Gastrocnemius medialis (tissue), 4 donors: Measurements from ENCODE around the gene NCOA3. TPM values are rescaled to one million over a fixed set of nuclear protein-coding genes. Genes with fewer than 3 reads are reported as not detected.

Experiments used
- ATAC-seq, 2 donors: fragments of 150-250 bp; one replicate each; pipeline ENCODE4 v1.9.1; 2016
- DNase-seq, 2 donors: peaks; one replicate each; pipeline ENCODE4 v3.0.0-alpha.2; 2019
- H3K27ac ChIP-seq, 4 donors: fragments of 200-600 bp; sonication (generic); 1 replicate in 1 of 4; 2 replicates in 3 of 4; pipeline ENCODE4 v1.5.1; 2016 to 2018; ENCODE audit warnings: mild to moderate bottlenecking in 2 of 4, moderate library complexity in 1 of 4
- H3K27me3 ChIP-seq, 3 donors: fragments of 200-600 bp; sonication (generic) in 2 of 3; 1 replicate in 1 of 3; 2 replicates in 2 of 3; pipeline versions ENCODE4 v1.5.1 to v1.6.0; 2016 to 2019; ENCODE audit warnings: mild to moderate bottlenecking in 1 of 3, moderate library complexity in 1 of 3
- H3K36me3 ChIP-seq, 2 donors: fragments of 200-600 bp; sonication (generic) in 1 of 2; one replicate each; pipeline ENCODE4 v1.5.1; 2017 to 2018
- H3K4me1 ChIP-seq, 2 donors: fragments of 200-600 bp; sonication (generic) in 1 of 2; one replicate each; pipeline ENCODE4 v1.5.1; 2016 to 2017; ENCODE audit warnings: mild to moderate bottlenecking in 2 of 2
- H3K4me3 ChIP-seq, 4 donors: fragments of 200-600 bp; sonication (generic) in 3 of 4; 1 replicate in 1 of 4; 2 replicates in 3 of 4; pipeline ENCODE4 v1.5.1; 2016 to 2019; ENCODE audit warnings: mild to moderate bottlenecking in 2 of 4
- H3K9me3 ChIP-seq, 3 donors: fragments of 200-600 bp; sonication (generic) in 2 of 3; 1 replicate in 1 of 3; 2 replicates in 2 of 3; pipeline ENCODE4 v1.5.1; 2016 to 2019
- POLR2A ChIP-seq, 2 donors: fragments of 450-650 bp; IDR thresholded peaks; one replicate each; pipeline ENCODE4 v1.6.1; 2017; ENCODE audit warnings: antibody characterized with exemption in 2 of 2, mild to moderate bottlenecking in 2 of 2, moderate library complexity in 2 of 2
- in situ Hi-C, 4 donors: fragments of 200-750 bp; cut with MboI; loops; one replicate each; pipeline versions ENCODE4 v1.15.0 to v1.8.0; 2017; ENCODE audit warnings: low sequenced_read_pairs in 4 of 4
- intact Hi-C: fragments of 100-400 bp; cut with DNase I; formaldehyde crosslinking; loops from one replicate; pipeline ENCODE4 v1.15.1; 2023; ENCODE audit warnings: low total_unique reads
- total RNA-seq, 4 donors: library from RNA; depleted of rRNA; stranded (reverse); fragments of >200 nt; gene quantifications; one replicate each; pipeline versions ENCODE4 v1.1.0 to v1.2.3, GENCODE V29; 2016
- TF ChIP-seq, protein P1 (sequence below), 5 experiments: fragments of 450-650 bp in 3 of 5; fragments of 200-600 bp in 2 of 5; sonication (generic) in 2 of 5; IDR thresholded peaks in 4 of 5; conservative IDR thresholded peaks in 1 of 5; 1 replicate in 4 of 5; 2 replicates in 1 of 5; pipeline ENCODE4 v1.5.1; 2016 to 2019; ENCODE audit warnings: antibody characterized with exemption in 5 of 5, mild to moderate bottlenecking in 3 of 5, moderate library complexity in 3 of 5

NCOA3 gene
- total RNA-seq, 4 donors from 2014 or later = 52.5 to 86.1 (median 70.1) TPM

DNA sequence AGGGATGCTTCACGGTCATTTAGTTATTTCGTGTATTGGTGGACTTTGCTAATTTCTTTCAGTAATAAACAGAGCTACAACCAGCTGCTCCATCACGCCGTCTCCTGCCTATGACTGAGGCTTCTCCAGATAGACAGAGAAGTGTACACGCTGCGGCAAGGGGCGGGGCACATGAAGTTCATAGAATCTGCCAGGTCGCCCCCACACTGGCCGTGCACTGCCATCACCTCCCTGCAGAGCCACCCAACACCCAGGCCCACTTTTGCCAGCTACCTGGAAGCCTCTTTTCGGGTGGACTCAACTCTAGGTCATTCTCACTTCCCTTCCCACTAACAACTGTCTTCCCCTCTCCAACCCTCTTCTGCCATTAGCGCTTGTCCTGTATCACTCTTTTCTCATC lies 195.2 kb downstream of the NCOA3 start:
- in situ Hi-C loops (no loop called here), intact Hi-C loops (no loop called here)
- no peak overlapping the region for H3K27ac ChIP-seq
- TF ChIP-seq, protein P1, sequence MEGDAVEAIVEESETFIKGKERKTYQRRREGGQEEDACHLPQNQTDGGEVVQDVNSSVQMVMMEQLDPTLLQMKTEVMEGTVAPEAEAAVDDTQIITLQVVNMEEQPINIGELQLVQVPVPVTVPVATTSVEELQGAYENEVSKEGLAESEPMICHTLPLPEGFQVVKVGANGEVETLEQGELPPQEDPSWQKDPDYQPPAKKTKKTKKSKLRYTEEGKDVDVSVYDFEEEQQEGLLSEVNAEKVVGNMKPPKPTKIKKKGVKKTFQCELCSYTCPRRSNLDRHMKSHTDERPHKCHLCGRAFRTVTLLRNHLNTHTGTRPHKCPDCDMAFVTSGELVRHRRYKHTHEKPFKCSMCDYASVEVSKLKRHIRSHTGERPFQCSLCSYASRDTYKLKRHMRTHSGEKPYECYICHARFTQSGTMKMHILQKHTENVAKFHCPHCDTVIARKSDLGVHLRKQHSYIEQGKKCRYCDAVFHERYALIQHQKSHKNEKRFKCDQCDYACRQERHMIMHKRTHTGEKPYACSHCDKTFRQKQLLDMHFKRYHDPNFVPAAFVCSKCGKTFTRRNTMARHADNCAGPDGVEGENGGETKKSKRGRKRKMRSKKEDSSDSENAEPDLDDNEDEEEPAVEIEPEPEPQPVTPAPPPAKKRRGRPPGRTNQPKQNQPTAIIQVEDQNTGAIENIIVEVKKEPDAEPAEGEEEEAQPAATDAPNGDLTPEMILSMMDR (IDR thresholded peaks at IDR 0.05 in 4 of 5, conservative IDR thresholded peaks at IDR 0.05 in 1 of 5) = no peak
- H3K4me1 ChIP-seq = no peaks in the 10 kb centered on the region
- ATAC-seq = no peak
- H3K27me3 ChIP-seq = no peaks in the 10 kb centered on the region
- no peak overlapping the region for H3K4me3 ChIP-seq
- DNase-seq = no peak
- peaks cover 0 to 10% (median 5%) of the 10 kb centered on the region in 3 donors for H3K9me3 ChIP-seq
- H3K36me3 ChIP-seq = no peaks in the 10 kb centered on the region

- no peak for DNase-seq
- intact Hi-C loops (no loop called here), in situ Hi-C loops (no loop called here)
- H3K27ac ChIP-seq = no peak overlapping the region
- H3K36me3 ChIP-seq = no peaks in the 10 kb centered on the region
- H3K9me3 ChIP-seq = no peaks in the 10 kb centered on the region
- no peaks in the 10 kb centered on the region for H3K4me1 ChIP-seq
- no peak for ATAC-seq
- no peak overlapping the region for H3K4me3 ChIP-seq
- no peaks in the 10 kb centered on the region for H3K27me3 ChIP-seq
- TF ChIP-seq, protein P1 (IDR thresholded peaks at IDR 0.05 in 4 of 5, conservative IDR thresholded peaks at IDR 0.05 in 1 of 5) = no peak
- TF ChIP-seq POLR2A (IDR thresholded peaks at IDR 0.05) = no peak
Observed at GRCh38 chr20:47698142-47698541, 196.5 kb downstream of the NCOA3 start.

DNA sequence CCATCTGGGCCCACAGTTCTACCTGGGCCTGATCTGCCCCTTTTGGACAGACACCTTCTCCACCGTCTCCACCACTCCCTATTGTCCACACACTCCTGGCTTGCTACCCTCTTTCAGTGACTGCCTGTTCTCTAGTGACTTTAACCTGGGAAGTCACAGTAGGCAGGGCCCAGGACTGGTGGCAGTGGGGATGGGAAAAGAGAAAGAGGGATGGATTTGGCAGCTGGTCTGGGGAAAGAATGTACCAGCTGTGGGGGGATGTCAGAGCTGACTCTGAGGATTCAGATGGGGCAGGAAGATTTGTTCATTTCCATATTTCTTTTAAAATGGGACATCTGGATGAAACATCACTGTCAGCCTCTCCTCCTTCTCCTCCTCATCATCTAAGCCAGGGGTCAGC lies 198.1 kb downstream of the NCOA3 start:
- no peak for DNase-seq
- in situ Hi-C loops (no loop called here), intact Hi-C loops (no loop called here)
- H3K27me3 ChIP-seq = no peaks in the 10 kb centered on the region
- no peak for TF ChIP-seq POLR2A (IDR thresholded peaks at IDR 0.05)
- TF ChIP-seq, protein P1 (IDR thresholded peaks at IDR 0.05 in 4 of 5, conservative IDR thresholded peaks at IDR 0.05 in 1 of 5) = no peak
- peaks cover 0 to 5% of the 10 kb centered on the region in 2 donors for H3K4me1 ChIP-seq
- H3K9me3 ChIP-seq = no peaks in the 10 kb centered on the region
- no peak overlapping the region for H3K27ac ChIP-seq
- no peaks in the 10 kb centered on the region for H3K36me3 ChIP-seq
- no peak for ATAC-seq
- no peak overlapping the region for H3K4me3 ChIP-seq

- H3K9me3 ChIP-seq = no peaks in the 10 kb centered on the region
- no peaks in the 10 kb centered on the region for H3K36me3 ChIP-seq
- H3K27ac ChIP-seq = no peak overlapping the region
- H3K4me1 ChIP-seq = peaks cover 0 to 6% of the 10 kb centered on the region in 2 donors
- intact Hi-C loops = no loop called here
- H3K4me3 ChIP-seq = no peak overlapping the region
- in situ Hi-C loops = no loop called here
- ATAC-seq (no peak), DNase-seq (no peak)
- no peaks in the 10 kb centered on the region for H3K27me3 ChIP-seq
- no peak for TF ChIP-seq POLR2A (IDR thresholded peaks at IDR 0.05)
- TF ChIP-seq, protein P1 (IDR thresholded peaks at IDR 0.05 in 4 of 5, conservative IDR thresholded peaks at IDR 0.05 in 1 of 5) = no peak
Observed at GRCh38 chr20:47700327-47700726, 198.6 kb downstream of the NCOA3 start.

- no peak for TF ChIP-seq POLR2A (IDR thresholded peaks at IDR 0.05)
- TF ChIP-seq, protein P1 (IDR thresholded peaks at IDR 0.05 in 4 of 5, conservative IDR thresholded peaks at IDR 0.05 in 1 of 5) = no peak
Observed at GRCh38 chr20:47701612-47702011, 199.9 kb downstream of the NCOA3 start.

More at GRCh38 chr20:47701612-47702011, 199.9 kb downstream of the NCOA3 start:
- H3K27ac ChIP-seq = no peak overlapping the region
- ATAC-seq (no peak), DNase-seq (no peak)
- no peak overlapping the region for H3K4me3 ChIP-seq
- in situ Hi-C loops (no loop called here), intact Hi-C loops (no loop called here)
- H3K4me1 ChIP-seq = peaks cover 0 to 6% of the 10 kb centered on the region in 2 donors
- H3K36me3 ChIP-seq = no peaks in the 10 kb centered on the region
- H3K27me3 ChIP-seq = no peaks in the 10 kb centered on the region
- no peaks in the 10 kb centered on the region for H3K9me3 ChIP-seq
